Measurements from ENCODE around the gene PDLIM5. TPM values are rescaled to one million over a fixed set of nuclear protein-coding genes. Genes with fewer than 3 reads are reported as not detected.

PDLIM5 gene
- total and polyA plus RNA-seq, 2 of the 8 experiments (the other 6 are each of a cell fraction or from before 2014, with no cell fraction given) = 37.3 to 62.1 TPM

DNA sequence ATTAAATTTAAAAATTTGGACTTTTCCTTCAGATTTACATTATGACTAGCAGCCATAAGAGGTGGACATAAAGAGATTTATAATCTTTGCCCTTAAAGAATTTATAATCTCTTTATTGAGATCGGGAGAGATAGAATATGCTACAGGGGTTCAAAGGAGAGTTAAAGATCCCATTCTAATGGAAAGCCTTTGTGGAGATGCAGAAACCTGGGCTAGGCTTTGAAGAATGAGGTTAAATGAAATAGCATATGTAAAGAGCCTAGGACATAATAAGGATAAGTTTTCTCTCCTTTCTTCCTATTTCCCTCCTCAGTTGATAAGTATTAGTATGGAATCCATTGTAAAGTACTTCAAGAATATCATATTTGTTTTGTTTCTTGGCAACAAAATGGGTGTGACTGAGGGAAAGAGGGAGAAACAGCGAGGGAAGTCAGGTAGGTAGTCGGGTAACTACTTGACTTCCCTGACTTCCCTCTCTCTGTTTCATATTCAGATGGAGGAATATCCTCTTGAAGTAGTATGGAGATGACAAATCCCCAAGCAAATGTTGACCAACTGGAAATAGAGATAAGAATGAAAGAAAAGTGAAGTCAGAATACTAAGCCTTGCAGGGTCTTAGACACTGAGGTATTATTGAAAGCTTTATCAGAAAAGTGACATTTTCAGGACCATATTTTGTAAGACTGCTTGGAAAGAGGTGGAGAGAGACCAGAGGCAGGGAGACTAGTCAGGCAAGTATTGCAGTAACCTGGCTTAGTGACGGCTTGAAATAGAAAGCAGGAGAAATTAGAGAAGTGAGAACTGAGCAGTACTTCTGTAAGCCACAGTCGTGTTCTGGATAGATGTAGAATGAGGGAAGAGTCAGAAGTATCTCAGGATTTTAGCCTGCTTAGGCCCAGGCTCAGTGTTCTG lies 82.9 kb downstream of the PDLIM5 start (continued):
- TF ChIP-seq PHF8 (conservative IDR thresholded peaks at IDR 0.05; ENCODE audit: low read depth, low read length) (no peak), RXRA (IDR thresholded peaks at IDR 0.05; ENCODE audit: insufficient read depth, low read depth, low read length) (no peak), RFX5 (IDR thresholded peaks at IDR 0.05; ENCODE audit: borderline replicate concordance, low read depth, low read length) (no peak)

Data from H1 (cell line).